ENCODE measurements around the gene IBSP.

The IBSP gene

GRCh38 chr4:87838890-87839591, 39.7 kb downstream of the IBSP start:
- Histone ChIP-seq H3K27me3 (ENCODE audit: low read depth, low read length) (no peaks in the 10 kb centered on the region), H3K27ac (ENCODE audit: low read length) (no peak overlapping the region), H3K4me3 (ENCODE audit: low read depth in 1 of 2, low read length in 2 of 2) (no peak overlapping the region), H3K36me3 (ENCODE audit: control insufficient read depth in 1 of 2, insufficient read depth in 2 of 2, low read length in 2 of 2) (no peaks in the 10 kb centered on the region), H3K9me3 (ENCODE audit: control insufficient read depth in 1 of 2, low read length in 2 of 2) (no peaks in the 10 kb centered on the region), H3K4me1 (ENCODE audit: control insufficient read depth in 1 of 2, insufficient read depth in 2 of 2, low read length in 2 of 2) (peaks cover 0 to 4% of the 10 kb centered on the region in 2 donors)

DNA sequence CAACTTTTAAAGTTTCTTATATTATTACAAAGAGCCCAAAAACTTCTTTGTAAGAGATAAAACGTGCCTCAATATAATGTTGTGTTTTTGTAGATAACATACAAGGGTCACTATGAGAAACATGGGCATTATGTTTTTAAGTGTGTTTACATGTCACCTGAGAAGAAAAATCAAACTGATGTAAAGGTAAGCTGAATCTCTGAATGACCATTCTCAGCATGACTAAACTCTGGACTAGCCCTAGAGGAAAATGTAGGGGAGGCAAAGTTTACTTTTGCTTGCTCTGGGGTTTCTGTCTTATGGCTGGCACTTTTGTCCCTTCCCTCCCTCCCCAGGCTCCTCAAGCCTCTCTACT, 40.2 kb downstream of the IBSP start:
- peaks cover 0 to 4% of the 10 kb centered on the region in 2 donors for H3K36me3 ChIP-seq (ENCODE audit: control insufficient read depth in 1 of 2, insufficient read depth in 2 of 2, low read length in 2 of 2)
- H3K4me3 ChIP-seq (ENCODE audit: low read depth in 1 of 2, low read length in 2 of 2) = no peak overlapping the region
- H3K27me3 ChIP-seq (ENCODE audit: low read depth, low read length) = no peaks in the 10 kb centered on the region
- peaks cover 0 to 4% of the 10 kb centered on the region in 2 donors for H3K4me1 ChIP-seq (ENCODE audit: control insufficient read depth in 1 of 2, insufficient read depth in 2 of 2, low read length in 2 of 2)
- no peaks in the 10 kb centered on the region for H3K9me3 ChIP-seq (ENCODE audit: control insufficient read depth in 1 of 2, low read length in 2 of 2)
- H3K27ac ChIP-seq (ENCODE audit: low read length) = no peak overlapping the region

- Histone ChIP-seq H3K4me3 (ENCODE audit: low read depth in 1 of 2, low read length in 2 of 2) (no peak overlapping the region), H3K27me3 (ENCODE audit: low read depth, low read length) (no peaks in the 10 kb centered on the region), H3K36me3 (ENCODE audit: control insufficient read depth in 1 of 2, insufficient read depth in 2 of 2, low read length in 2 of 2) (peaks cover 0 to 4% of the 10 kb centered on the region in 2 donors), H3K4me1 (ENCODE audit: control insufficient read depth in 1 of 2, insufficient read depth in 2 of 2, low read length in 2 of 2) (peaks cover 0 to 4% of the 10 kb centered on the region in 2 donors), H3K9me3 (ENCODE audit: control insufficient read depth in 1 of 2, low read length in 2 of 2) (no peaks in the 10 kb centered on the region), H3K27ac (ENCODE audit: low read length) (no peak overlapping the region)
Measured at GRCh38 chr4:87840149-87840548, 40.8 kb downstream of the IBSP start.

DNA sequence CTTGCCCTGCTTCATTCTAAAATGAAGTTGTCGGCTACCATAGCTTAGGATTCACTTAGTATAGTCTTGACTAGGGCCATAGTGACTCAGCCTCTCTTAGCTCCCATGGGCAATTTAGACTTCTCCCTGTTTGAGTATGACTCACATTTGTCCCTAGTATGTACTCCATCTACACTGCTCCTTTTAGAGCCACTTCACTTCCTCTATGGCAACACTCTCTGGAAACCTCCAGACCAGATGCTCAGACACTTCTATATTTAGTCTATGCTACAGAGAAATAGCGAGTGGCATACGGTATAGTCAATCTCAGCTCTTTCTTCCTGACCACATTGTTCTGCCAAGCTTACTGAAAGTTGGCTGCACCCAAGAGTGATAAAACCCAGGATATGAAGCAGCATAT, 44.6 kb downstream of the IBSP start:
- H3K27me3 ChIP-seq (ENCODE audit: low read depth, low read length) = no peaks in the 10 kb centered on the region
- no peak overlapping the region for H3K4me3 ChIP-seq (ENCODE audit: low read depth in 1 of 2, low read length in 2 of 2)
- H3K36me3 ChIP-seq (ENCODE audit: control insufficient read depth in 1 of 2, insufficient read depth in 2 of 2, low read length in 2 of 2) = peaks cover 0 to 4% of the 10 kb centered on the region in 2 donors
- H3K27ac ChIP-seq (ENCODE audit: low read length) = no peak overlapping the region
- H3K9me3 ChIP-seq (ENCODE audit: control insufficient read depth in 1 of 2, low read length in 2 of 2) = no peaks in the 10 kb centered on the region
- peaks cover 4 to 6% of the 10 kb centered on the region in 2 donors for H3K4me1 ChIP-seq (ENCODE audit: control insufficient read depth in 1 of 2, insufficient read depth in 2 of 2, low read length in 2 of 2)

DNA sequence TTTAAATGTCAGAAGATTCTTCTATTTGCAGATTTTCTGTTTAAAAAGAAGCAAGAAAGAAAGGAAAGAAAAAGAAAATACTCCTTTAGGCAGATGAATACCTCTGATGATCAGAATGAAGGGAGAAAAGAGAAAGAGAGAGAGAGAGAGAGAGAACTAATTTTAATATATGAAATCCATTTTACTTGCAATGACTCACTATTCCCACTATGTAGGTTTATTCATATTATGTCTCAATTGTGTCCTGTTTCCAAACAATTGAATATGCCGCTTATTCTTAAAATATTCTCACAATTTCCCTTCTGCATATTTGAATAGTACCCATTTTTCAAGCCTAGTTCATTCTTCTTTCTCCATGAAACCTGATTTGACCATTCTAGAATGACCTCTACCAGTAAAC, 45.1 kb downstream of the IBSP start:
- no peaks in the 10 kb centered on the region for H3K27me3 ChIP-seq (ENCODE audit: low read depth, low read length)
- peaks cover 0 to 4% of the 10 kb centered on the region in 2 donors for H3K36me3 ChIP-seq (ENCODE audit: control insufficient read depth in 1 of 2, insufficient read depth in 2 of 2, low read length in 2 of 2)
- no peak overlapping the region for H3K4me3 ChIP-seq (ENCODE audit: low read depth in 1 of 2, low read length in 2 of 2)
- H3K27ac ChIP-seq (ENCODE audit: low read length) = no peak overlapping the region
- peaks cover 6 to 7% of the 10 kb centered on the region in 2 donors for H3K4me1 ChIP-seq (ENCODE audit: control insufficient read depth in 1 of 2, insufficient read depth in 2 of 2, low read length in 2 of 2)
- no peaks in the 10 kb centered on the region for H3K9me3 ChIP-seq (ENCODE audit: control insufficient read depth in 1 of 2, low read length in 2 of 2)

DNA sequence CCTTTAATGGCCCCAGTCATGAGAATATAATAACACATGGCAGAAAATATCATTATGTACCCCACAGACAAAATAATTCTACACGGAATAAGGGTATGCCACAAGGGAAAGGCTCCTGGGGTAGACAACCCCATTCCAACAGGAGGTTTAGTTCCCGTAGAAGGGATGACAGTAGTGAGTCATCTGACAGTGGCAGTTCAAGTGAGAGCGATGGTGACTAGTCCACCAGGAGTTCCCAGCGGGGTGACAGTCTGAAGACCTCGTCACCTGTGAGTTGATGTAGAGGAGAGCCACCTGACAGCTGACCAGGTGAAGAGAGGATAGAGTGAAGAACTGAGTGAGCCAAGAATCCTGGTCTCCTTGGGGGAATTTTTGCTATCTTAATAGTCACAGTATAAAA, 46.9 kb downstream of the IBSP start:
- no peak overlapping the region for H3K4me3 ChIP-seq (ENCODE audit: low read depth in 1 of 2, low read length in 2 of 2)
- H3K27me3 ChIP-seq (ENCODE audit: low read depth, low read length) = no peaks in the 10 kb centered on the region
- no peaks in the 10 kb centered on the region for H3K9me3 ChIP-seq (ENCODE audit: control insufficient read depth in 1 of 2, low read length in 2 of 2)
- peaks cover 0 to 4% of the 10 kb centered on the region in 2 donors for H3K36me3 ChIP-seq (ENCODE audit: control insufficient read depth in 1 of 2, insufficient read depth in 2 of 2, low read length in 2 of 2)
- H3K4me1 ChIP-seq (ENCODE audit: control insufficient read depth in 1 of 2, insufficient read depth in 2 of 2, low read length in 2 of 2) = peaks cover 6 to 7% of the 10 kb centered on the region in 2 donors
- H3K27ac ChIP-seq (ENCODE audit: low read length) = no peak overlapping the region

GRCh38 chr4:87848622-87849351, 49.4 kb downstream of the IBSP start:
- Histone ChIP-seq H3K4me3 (ENCODE audit: low read depth in 1 of 2, low read length in 2 of 2) (peak overlapping the region; percentile 35 to 42), H3K9me3 (ENCODE audit: control insufficient read depth in 1 of 2, low read length in 2 of 2) (no peaks in the 10 kb centered on the region), H3K36me3 (ENCODE audit: control insufficient read depth in 1 of 2, insufficient read depth in 2 of 2, low read length in 2 of 2) (peaks cover 0 to 4% of the 10 kb centered on the region in 2 donors), H3K27ac (ENCODE audit: low read length) (no peak overlapping the region), H3K4me1 (ENCODE audit: control insufficient read depth in 1 of 2, insufficient read depth in 2 of 2, low read length in 2 of 2) (peaks cover 6 to 7% of the 10 kb centered on the region in 2 donors), H3K27me3 (ENCODE audit: low read depth, low read length) (no peaks in the 10 kb centered on the region)

- Histone ChIP-seq H3K4me3 (ENCODE audit: low read depth in 1 of 2, low read length in 2 of 2) (no peak overlapping the region), H3K36me3 (ENCODE audit: control insufficient read depth in 1 of 2, insufficient read depth in 2 of 2, low read length in 2 of 2) (no peaks in the 10 kb centered on the region), H3K4me1 (ENCODE audit: control insufficient read depth in 1 of 2, insufficient read depth in 2 of 2, low read length in 2 of 2) (peaks cover 6 to 7% of the 10 kb centered on the region in 2 donors), H3K27me3 (ENCODE audit: low read depth, low read length) (no peaks in the 10 kb centered on the region), H3K9me3 (ENCODE audit: control insufficient read depth in 1 of 2, low read length in 2 of 2) (no peaks in the 10 kb centered on the region), H3K27ac (ENCODE audit: low read length) (no peak overlapping the region)
Measured at GRCh38 chr4:87849612-87850011, 50.3 kb downstream of the IBSP start.

GRCh38 chr4:87851332-87851731, 52.0 kb downstream of the IBSP start:
- Histone ChIP-seq H3K9me3 (ENCODE audit: control insufficient read depth in 1 of 2, low read length in 2 of 2) (no peaks in the 10 kb centered on the region), H3K27me3 (ENCODE audit: low read depth, low read length) (no peaks in the 10 kb centered on the region), H3K4me1 (ENCODE audit: control insufficient read depth in 1 of 2, insufficient read depth in 2 of 2, low read length in 2 of 2) (peaks cover 6 to 7% of the 10 kb centered on the region in 2 donors), H3K4me3 (ENCODE audit: low read depth in 1 of 2, low read length in 2 of 2) (no peak overlapping the region), H3K36me3 (ENCODE audit: control insufficient read depth in 1 of 2, insufficient read depth in 2 of 2, low read length in 2 of 2) (no peaks in the 10 kb centered on the region), H3K27ac (ENCODE audit: low read length) (no peak overlapping the region)

- Histone ChIP-seq H3K4me1 (ENCODE audit: control insufficient read depth in 1 of 2, insufficient read depth in 2 of 2, low read length in 2 of 2) (peaks cover 6 to 7% of the 10 kb centered on the region in 2 donors), H3K9me3 (ENCODE audit: control insufficient read depth in 1 of 2, low read length in 2 of 2) (no peaks in the 10 kb centered on the region), H3K27me3 (ENCODE audit: low read depth, low read length) (no peaks in the 10 kb centered on the region), H3K36me3 (ENCODE audit: control insufficient read depth in 1 of 2, insufficient read depth in 2 of 2, low read length in 2 of 2) (no peaks in the 10 kb centered on the region), H3K4me3 (ENCODE audit: low read depth in 1 of 2, low read length in 2 of 2) (no peak overlapping the region), H3K27ac (ENCODE audit: low read length) (no peak overlapping the region)
Measured at GRCh38 chr4:87851953-87852352, 52.6 kb downstream of the IBSP start.

GRCh38 chr4:87853108-87853507, 53.8 kb downstream of the IBSP start:
- Histone ChIP-seq H3K27me3 (ENCODE audit: low read depth, low read length) (no peaks in the 10 kb centered on the region), H3K4me3 (ENCODE audit: low read depth in 1 of 2, low read length in 2 of 2) (no peak overlapping the region), H3K9me3 (ENCODE audit: control insufficient read depth in 1 of 2, low read length in 2 of 2) (no peaks in the 10 kb centered on the region), H3K27ac (ENCODE audit: low read length) (no peak overlapping the region), H3K4me1 (ENCODE audit: control insufficient read depth in 1 of 2, insufficient read depth in 2 of 2, low read length in 2 of 2) (peaks cover 6 to 7% of the 10 kb centered on the region in 2 donors), H3K36me3 (ENCODE audit: control insufficient read depth in 1 of 2, insufficient read depth in 2 of 2, low read length in 2 of 2) (no peaks in the 10 kb centered on the region)

Data from muscle layer of duodenum (tissue), 2 donors.